ENCODE data around the gene LEMD1.
"Not testable (repeated sequence)": the region's sequence is repeated elsewhere in the genome, so short reads cannot be mapped to it uniquely, and the experiment has no call there.

LEMD1 gene

GRCh38 chr1:205429762-205430695, 8.2 kb upstream of the LEMD1 start:
- DNase-seq (ENCODE audit: low spot score): no peak

- DNase-seq (ENCODE audit: low spot score): no peak
Observed at GRCh38 chr1:205424901-205425600, 3.2 kb upstream of the LEMD1 start.

DNA sequence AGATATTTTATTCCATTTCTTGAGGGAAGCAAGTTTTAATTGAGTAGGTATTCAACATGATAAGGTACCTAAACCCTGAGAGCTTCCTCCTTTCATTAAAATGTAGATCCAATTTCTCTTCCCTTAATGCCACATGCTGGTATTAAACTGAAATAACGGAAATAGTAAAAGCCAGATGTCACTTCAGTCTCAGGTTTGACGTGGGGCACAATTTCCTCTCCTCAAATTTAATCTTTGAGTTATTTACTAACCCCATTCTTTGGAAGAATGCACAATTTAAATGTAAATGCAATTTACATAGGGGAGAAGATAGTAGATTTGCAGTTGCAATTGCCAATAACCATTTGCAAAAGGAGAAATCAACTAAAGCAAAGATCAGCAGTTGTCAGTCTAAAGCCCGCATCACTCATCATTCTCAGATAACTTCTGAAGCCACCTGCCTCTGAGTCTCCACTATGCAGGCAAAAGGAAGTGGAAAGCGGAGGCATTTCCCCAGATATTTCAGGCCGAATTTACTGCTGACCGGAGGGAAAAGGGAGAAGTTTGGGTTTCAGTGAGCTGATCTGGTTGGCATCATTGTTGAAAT, 2.1 kb upstream of the LEMD1 start:
- DNase-seq (ENCODE audit: low spot score): no peak

GRCh38 chr1:205422993-205423642, 1.3 kb upstream of the LEMD1 start:
- no peak for DNase-seq (ENCODE audit: low spot score)

DNA sequence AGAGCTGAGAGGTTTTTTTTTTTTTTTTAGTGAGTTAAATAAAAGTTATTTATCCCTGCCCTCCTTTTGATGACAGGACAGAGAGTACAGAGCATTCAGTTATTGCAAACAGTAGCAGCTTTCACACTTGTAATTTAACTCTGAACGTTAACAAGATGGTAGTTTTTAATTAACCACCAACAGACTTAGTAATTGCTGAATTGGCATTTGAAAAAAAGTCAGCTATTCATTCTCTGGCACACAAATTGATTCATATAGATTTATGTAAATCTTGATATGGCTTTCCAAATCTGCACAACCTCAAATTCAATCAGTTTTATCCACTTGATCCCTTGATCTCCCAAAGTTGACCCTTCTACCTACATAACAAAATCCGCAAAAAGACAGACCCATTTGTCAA, 918 bp downstream of the LEMD1 start:
- DNase-seq (ENCODE audit: low spot score): no peak

GRCh38 chr1:205417870-205418635, 3.8 kb downstream of the LEMD1 start:
- no peak for DNase-seq (ENCODE audit: low spot score)

- DNase-seq (ENCODE audit: low spot score): no peak
Observed at GRCh38 chr1:205416322-205416721, 5.5 kb downstream of the LEMD1 start.

DNA sequence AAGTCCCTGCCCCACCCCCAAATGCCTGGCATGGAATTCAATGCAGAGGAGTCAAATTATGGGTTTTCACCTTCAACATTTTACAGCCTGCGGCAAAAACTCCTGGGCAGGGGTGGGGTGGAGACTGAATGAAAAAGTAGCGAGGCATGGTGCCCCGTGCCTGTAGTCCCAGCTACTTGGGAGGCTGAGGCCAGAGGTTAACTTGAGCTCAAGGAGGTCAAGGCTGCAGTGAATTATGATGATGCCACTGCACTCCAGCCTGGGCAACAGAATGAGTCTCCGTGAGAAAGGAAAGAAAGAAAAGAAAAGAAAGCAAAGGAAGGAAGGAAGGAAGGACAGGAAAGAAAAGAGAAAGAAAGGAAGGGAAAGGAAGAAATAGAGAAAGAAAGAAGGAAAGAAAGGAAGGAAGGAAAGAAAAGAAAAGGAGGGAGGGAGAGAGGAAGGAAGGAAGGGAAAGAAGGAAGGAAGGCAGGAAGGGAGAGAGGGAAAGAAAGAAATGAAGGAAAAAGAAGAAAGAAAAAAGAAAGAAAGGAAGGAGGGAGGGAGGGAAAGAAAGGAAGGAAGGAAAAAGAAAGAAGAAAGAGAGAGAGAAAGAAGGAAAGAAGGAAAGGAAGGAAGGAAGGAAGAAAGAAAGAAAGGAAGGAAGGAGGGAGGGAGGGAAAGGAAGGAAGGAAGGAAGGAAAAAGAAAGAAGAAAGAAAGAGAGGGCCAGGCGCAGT, 11.1 kb downstream of the LEMD1 start:
- DNase-seq (ENCODE audit: low spot score): no peak

DNA sequence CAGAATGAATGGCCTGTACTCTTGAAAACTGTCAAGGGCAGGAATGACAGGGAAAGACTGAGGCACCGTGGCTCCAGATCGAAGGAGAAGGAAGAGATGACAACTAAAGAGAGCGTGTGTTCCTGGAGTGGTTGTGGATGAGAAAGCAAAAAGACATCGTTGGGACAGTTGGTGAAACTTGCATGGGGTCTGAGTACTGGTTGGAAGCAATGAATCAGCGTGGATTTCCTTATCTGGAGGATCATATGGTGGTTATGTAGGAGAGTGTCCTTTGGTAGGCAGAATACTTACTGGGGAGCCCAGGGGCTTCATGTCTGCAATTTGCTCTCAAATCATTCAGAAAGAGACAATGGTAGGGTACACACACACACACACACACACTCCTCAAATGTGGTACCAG, 13.9 kb downstream of the LEMD1 start:
- no peak for DNase-seq (ENCODE audit: low spot score)

- not testable (repeated sequence) for DNase-seq (ENCODE audit: low spot score)
Observed at GRCh38 chr1:205406252-205406651, 15.6 kb downstream of the LEMD1 start.

DNA sequence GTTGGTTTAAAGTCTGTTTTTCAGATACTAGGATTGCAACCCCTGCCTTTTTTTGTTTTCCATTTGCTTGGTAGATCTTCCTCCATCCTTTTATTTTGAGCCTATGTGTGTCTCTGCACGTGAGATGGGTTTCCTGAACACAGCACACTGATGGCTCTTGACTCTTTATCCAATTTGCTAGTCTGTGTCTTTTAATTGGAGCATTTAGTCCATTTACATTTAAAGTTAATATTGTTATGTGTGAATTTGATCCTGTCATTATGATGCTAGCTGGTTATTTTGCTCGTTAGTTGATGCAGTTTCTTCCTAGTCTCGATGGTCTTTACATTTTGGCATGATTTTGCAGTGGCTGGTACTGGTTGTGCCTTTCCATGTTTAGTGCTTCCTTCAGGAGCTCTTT, 17.4 kb downstream of the LEMD1 start:
- not testable (repeated sequence) for DNase-seq (ENCODE audit: low spot score)

- DNase-seq (ENCODE audit: low spot score): no peak
Observed at GRCh38 chr1:205398586-205398985, 23.3 kb downstream of the LEMD1 start.

GRCh38 chr1:205396967-205397616, 24.8 kb downstream of the LEMD1 start:
- DNase-seq (ENCODE audit: low spot score): peak; percentile 43

- no peak for DNase-seq (ENCODE audit: low spot score)
Observed at GRCh38 chr1:205395616-205396015, 26.2 kb downstream of the LEMD1 start.

GRCh38 chr1:205392650-205393049, 29.2 kb downstream of the LEMD1 start:
- DNase-seq (ENCODE audit: low spot score): no peak

GRCh38 chr1:205391386-205391785, 30.5 kb downstream of the LEMD1 start:
- no peak for DNase-seq (ENCODE audit: low spot score)

GRCh38 chr1:205387845-205388244, 34.0 kb downstream of the LEMD1 start:
- DNase-seq (ENCODE audit: low spot score): no peak

- not testable (repeated sequence) for DNase-seq (ENCODE audit: low spot score)
Observed at GRCh38 chr1:205382990-205383389, 38.9 kb downstream of the LEMD1 start.

DNA sequence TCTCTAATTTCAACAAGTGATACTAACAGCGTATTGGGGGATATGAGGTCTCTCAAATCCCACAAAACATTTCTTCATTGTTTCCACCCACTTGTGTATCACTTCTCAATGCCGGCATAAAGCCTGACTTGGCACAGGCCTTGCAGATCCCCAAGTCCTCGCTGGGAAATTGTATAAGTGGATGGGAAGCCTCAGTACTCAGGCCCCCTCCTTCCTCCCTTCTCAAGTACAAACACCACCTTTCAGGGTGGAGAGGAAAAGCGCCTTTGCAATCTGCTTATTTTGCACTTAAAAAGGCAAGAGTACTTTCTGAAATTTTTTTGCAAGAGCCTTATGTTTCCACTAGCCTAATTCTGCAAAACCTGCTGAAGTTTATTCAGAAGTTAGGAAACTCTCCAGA, 39.3 kb downstream of the LEMD1 start:
- DNase-seq (ENCODE audit: low spot score): no peak

DNA sequence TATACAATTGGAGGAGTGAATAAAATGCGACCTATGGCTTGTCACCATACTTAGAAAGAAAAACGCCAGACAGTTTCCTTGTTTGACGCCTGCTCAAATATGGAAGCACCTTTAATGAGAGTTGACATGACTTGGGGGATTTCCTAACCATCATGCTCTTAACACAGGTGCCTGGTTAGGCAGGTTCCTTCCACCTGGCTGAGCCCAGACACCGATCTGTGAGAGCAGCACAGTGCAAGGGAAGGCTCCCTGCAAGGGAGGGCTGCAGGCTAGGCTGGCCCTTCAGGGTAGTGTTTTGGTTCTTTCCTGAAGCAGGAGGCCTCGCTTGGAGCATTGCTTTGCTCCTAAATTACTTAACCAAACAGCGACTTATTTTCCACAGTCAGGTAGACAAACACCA, 40.6 kb downstream of the LEMD1 start:
- DNase-seq (ENCODE audit: low spot score): no peak
